Thyroid gland (tissue), 4 donors: ENCODE data around the gene HTRA3.

Experiments used
- CTCF ChIP-seq, 6 experiments: fragments of 200-600 bp in 3 of 6; fragments of 450-650 bp in 3 of 6; sonication (generic) in 3 of 6; IDR thresholded peaks; one replicate each; pipeline ENCODE4 v1.5.1; 2016 to 2019; ENCODE audit warnings: antibody characterized with exemption in 6 of 6, mild to moderate bottlenecking in 2 of 6, inconsistent platforms in 1 of 6, moderate library complexity in 1 of 6
- POLR2A ChIP-seq, 2 donors: fragments of 450-650 bp; IDR thresholded peaks; one replicate each; pipeline ENCODE4 v1.6.1; 2017; ENCODE audit warnings: antibody characterized with exemption in 2 of 2, mild to moderate bottlenecking in 2 of 2, moderate library complexity in 1 of 2

- no peak for TF ChIP-seq POLR2A (IDR thresholded peaks at IDR 0.05)
- no peak for TF ChIP-seq CTCF (IDR thresholded peaks at IDR 0.05)
These were observed 11.4 kb downstream of the HTRA3 start for GRCh38 chr4:8280876-8281440.
